K562 (cell line): Measurements from ENCODE around the gene SAMD8. TPM values are rescaled to one million over a fixed set of nuclear protein-coding genes. Genes with fewer than 3 reads are reported as not detected.

Experiments used
- ELF1 ChIP-seq: fragments of 200-800 bp; sonication (Bioruptor generic); IDR thresholded peaks from 2 replicates; pipeline ENCODE4 v1.6.1; 2016; ENCODE audit warnings: missing genetic modification characterization, missing compliant biosample characterization
- GATAD2B ChIP-seq: fragments of 450-650 bp; IDR thresholded peaks from 2 replicates; pipeline ENCODE4 v1.6.1; 2017; ENCODE audit warnings: mild to moderate bottlenecking, borderline replicate concordance
- KDM4B ChIP-seq, 2 experiments: fragments of 450-650 bp in 1 of 2; sonication (generic) in 1 of 2; IDR thresholded peaks; 2 replicates each; pipeline ENCODE4 v1.6.1; 2016 to 2017; ENCODE audit warnings: borderline replicate concordance in 2 of 2, antibody characterized with exemption in 1 of 2, low read depth in 1 of 2, mild to moderate bottlenecking in 1 of 2
- MAFG ChIP-seq: fragments of 450-650 bp; conservative IDR thresholded peaks from 2 replicates; pipeline ENCODE4 v1.6.1; 2016; ENCODE audit warnings: missing genetic modification characterization, missing compliant biosample characterization
- NCOA4 ChIP-seq: fragments of 450-650 bp; IDR thresholded peaks from 2 replicates; pipeline ENCODE4 v1.6.1; 2018; ENCODE audit warnings: mild to moderate bottlenecking; ENCODE audit not compliant: partially characterized antibody
- PHF20 ChIP-seq: fragments of 450-650 bp; IDR thresholded peaks from 2 replicates; pipeline ENCODE4 v1.6.1; 2018; ENCODE audit not compliant: partially characterized antibody
- SRSF3 ChIP-seq: fragments of 200-400 bp; formaldehyde crosslinking; IDR thresholded peaks from 2 replicates; pipeline ENCODE4 v1.6.1; 2016; ENCODE audit warnings: mild to moderate bottlenecking, low read length, moderate library complexity; ENCODE audit not compliant: insufficient read depth
- TAF15 ChIP-seq: fragments of 200-400 bp; formaldehyde crosslinking; IDR thresholded peaks from 2 replicates; pipeline ENCODE4 v1.6.1; 2017; ENCODE audit warnings: mild to moderate bottlenecking, low read depth, low read length, moderate library complexity
- ZNF217 ChIP-seq: sonication (generic); formaldehyde crosslinking; IDR thresholded peaks from 2 replicates; pipeline ENCODE4 v1.8.0; 2022; ENCODE audit warnings: mild to moderate bottlenecking, missing genetic modification reagents
- ZNF282 ChIP-seq: sonication (generic); formaldehyde crosslinking; IDR thresholded peaks from 2 replicates; pipeline ENCODE4 v1.8.1; 2023; ENCODE audit warnings: missing genetic modification reagents
- ZNF324 ChIP-seq: fragments of 250-450 bp; sonication (Bioruptor Pico); IDR thresholded peaks from 2 replicates; pipeline ENCODE4 v1.4.0; 2020; ENCODE audit warnings: mild to moderate bottlenecking
- ZNF354B ChIP-seq: fragments of 250-450 bp; sonication (Bioruptor Pico); IDR thresholded peaks from 2 replicates; pipeline ENCODE4 v1.4.0; 2020
- ZNF384 ChIP-seq: IDR thresholded peaks from 2 replicates; pipeline ENCODE4 v1.6.1; 2012; ENCODE audit warnings: low read depth, low read length, improper control_type of control experiment
- ZNF41 ChIP-seq: fragments of 250-450 bp; sonication (Bioruptor Pico); conservative IDR thresholded peaks from 2 replicates; pipeline ENCODE4 v1.4.0; 2020; ENCODE audit warnings: mild to moderate bottlenecking
- ZNF699 ChIP-seq: fragments of 250-450 bp; sonication (Bioruptor Pico); IDR thresholded peaks from 2 replicates; pipeline ENCODE4 v1.8.0; 2021; ENCODE audit warnings: mild to moderate bottlenecking, moderate library complexity; ENCODE audit not compliant: insufficient replicate concordance
- polyA plus RNA-seq, 8 experiments: library from polyadenylated mRNA; depleted of rRNA in 4 of 8; stranded (reverse) in 5 of 8; unstranded in 3 of 8; fragments of >200 nt; fragmentation: Nextera tagmentation in 2 of 8; fragmentation: Illumina TruSeq in 1 of 8; extraction: Ambion mirVana in 2 of 8; extraction: Trizol in 1 of 8; gene quantifications; 2 replicates each; pipeline versions ENCODE4 v1.2.1 to v1.2.3, GENCODE V29; 2011 to 2014; ENCODE audit warnings: inconsistent platforms in 1 of 8, missing spikeins in 1 of 8
- total RNA-seq, 7 experiments: library from RNA; depleted of rRNA in 6 of 7; stranded (reverse); fragments of >200 nt in 6 of 7; fragmentation: Illumina TruSeq in 2 of 7; extraction: Trizol in 2 of 7; gene quantifications; 2 replicates each; pipeline versions ENCODE4 v1.2.1 to v1.2.3, GENCODE V29; 2011 to 2021; ENCODE audit warnings: low replicate concordance in 1 of 7
- TF ChIP-seq, protein P1 (sequence below), 2 experiments: IDR thresholded peaks in 1 of 2; conservative IDR thresholded peaks in 1 of 2; 2 replicates each; pipeline ENCODE4 v1.6.1; 2016; ENCODE audit warnings: low read depth in 2 of 2, mild to moderate bottlenecking in 1 of 2, missing compliant biosample characterization in 1 of 2, missing genetic modification characterization in 1 of 2, moderate library complexity in 1 of 2
- TF ChIP-seq, protein P2 (sequence below): fragments of 250-450 bp; sonication (Bioruptor Pico); IDR thresholded peaks from 2 replicates; pipeline ENCODE4 v1.5.0; 2020; ENCODE audit warnings: mild to moderate bottlenecking
- TF ChIP-seq, protein P3 (sequence below): sonication (generic); formaldehyde crosslinking; IDR thresholded peaks from 2 replicates; pipeline ENCODE4 v1.8.0; 2022; ENCODE audit warnings: missing genetic modification reagents, mild to moderate bottlenecking, borderline replicate concordance
- TF ChIP-seq, protein P4 (sequence below): sonication (generic); formaldehyde crosslinking; IDR thresholded peaks from 2 replicates; pipeline ENCODE4 v1.8.1; 2023; ENCODE audit warnings: mild to moderate bottlenecking, missing genetic modification reagents

SAMD8 gene
- total and polyA plus RNA-seq, 9 of the 15 experiments (the other 6 are each of a cell fraction or from before 2014, with no cell fraction given), result 2.7 to 16.1 (median 6.2) TPM

DNA sequence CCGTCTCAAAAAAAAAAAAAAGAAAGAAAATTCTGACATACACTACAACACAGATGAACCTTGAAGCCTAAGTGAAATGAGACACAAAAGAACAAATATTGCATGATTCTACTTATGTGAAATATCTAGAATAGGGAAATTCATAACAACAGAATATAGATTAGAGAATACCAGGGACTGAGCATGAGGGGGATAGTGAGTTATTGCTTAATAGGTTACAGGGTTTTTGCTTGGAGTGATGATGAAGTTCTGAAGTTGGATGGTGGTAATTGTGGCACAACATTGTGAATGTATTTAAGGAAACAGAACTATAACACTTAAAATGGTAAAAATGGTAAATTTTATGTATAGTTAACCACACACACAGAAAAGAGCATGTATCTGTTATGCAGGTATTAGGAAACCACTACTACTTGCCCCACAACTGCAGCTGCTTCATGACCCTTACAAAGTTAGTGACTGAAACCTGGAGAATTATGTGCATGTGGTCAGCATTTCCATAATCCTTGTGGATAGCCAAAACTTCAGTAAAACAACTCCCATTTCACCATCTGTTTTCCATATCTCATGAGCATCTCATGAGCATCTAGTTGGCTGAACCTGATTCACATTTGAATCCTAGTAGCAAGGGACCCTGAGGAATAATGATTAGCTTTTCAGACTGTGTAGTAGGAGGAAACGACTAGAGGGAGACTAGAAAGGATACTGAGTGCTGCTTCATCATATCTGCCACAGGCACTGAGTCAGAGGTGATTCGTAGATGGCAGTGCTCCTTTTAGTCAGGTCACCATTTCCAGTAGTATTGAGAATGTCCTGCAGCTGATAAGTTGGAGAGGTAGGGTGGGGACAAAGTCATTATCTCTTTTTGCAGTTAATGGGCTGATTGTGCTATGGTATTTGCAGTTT is 26.3 kb downstream of the SAMD8 start (continued):
- TF ChIP-seq, protein P1, sequence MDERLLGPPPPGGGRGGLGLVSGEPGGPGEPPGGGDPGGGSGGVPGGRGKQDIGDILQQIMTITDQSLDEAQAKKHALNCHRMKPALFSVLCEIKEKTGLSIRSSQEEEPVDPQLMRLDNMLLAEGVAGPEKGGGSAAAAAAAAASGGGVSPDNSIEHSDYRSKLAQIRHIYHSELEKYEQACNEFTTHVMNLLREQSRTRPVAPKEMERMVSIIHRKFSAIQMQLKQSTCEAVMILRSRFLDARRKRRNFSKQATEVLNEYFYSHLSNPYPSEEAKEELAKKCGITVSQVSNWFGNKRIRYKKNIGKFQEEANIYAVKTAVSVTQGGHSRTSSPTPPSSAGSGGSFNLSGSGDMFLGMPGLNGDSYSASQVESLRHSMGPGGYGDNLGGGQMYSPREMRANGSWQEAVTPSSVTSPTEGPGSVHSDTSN (CRISPR knock-in tag; IDR thresholded peaks at IDR 0.05; ENCODE audit: low read depth), result no peak
- TF ChIP-seq, protein P1 (tag; conservative IDR thresholded peaks at IDR 0.05; ENCODE audit: low read depth), result no peak
- TF ChIP-seq ZNF41 (CRISPR knock-in tag) (no peak), ZNF384 (no peak), ELF1 (no peak), GATAD2B (peak; percentile 53; the same call in 1 of the 2 replicates), ZNF699 (no peak), NCOA4 (no peak), ZNF217 (CRISPR knock-in tag) (no peak), MAFG (tag) (peak; percentile 53), ZNF282 (no peak), ZNF324 (no peak), PHF20 (no peak), TAF15 (no peak), KDM4B (IDR thresholded peaks at IDR 0.05; ENCODE audit: borderline replicate concordance in 2 of 2, low read depth in 1 of 2) (no peak), ZNF354B (CRISPR knock-in tag) (no peak), SRSF3 (no peak)
- TF ChIP-seq, protein P2, sequence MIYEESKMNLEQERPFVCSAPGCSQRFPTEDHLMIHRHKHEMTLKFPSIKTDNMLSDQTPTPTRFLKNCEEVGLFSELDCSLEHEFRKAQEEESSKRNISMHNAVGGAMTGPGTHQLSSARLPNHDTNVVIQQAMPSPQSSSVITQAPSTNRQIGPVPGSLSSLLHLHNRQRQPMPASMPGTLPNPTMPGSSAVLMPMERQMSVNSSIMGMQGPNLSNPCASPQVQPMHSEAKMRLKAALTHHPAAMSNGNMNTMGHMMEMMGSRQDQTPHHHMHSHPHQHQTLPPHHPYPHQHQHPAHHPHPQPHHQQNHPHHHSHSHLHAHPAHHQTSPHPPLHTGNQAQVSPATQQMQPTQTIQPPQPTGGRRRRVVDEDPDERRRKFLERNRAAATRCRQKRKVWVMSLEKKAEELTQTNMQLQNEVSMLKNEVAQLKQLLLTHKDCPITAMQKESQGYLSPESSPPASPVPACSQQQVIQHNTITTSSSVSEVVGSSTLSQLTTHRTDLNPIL (CRISPR knock-in tag), result no peak
- TF ChIP-seq, protein P3, sequence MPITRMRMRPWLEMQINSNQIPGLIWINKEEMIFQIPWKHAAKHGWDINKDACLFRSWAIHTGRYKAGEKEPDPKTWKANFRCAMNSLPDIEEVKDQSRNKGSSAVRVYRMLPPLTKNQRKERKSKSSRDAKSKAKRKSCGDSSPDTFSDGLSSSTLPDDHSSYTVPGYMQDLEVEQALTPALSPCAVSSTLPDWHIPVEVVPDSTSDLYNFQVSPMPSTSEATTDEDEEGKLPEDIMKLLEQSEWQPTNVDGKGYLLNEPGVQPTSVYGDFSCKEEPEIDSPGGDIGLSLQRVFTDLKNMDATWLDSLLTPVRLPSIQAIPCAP (CRISPR knock-in tag), result no peak
- TF ChIP-seq, protein P4, sequence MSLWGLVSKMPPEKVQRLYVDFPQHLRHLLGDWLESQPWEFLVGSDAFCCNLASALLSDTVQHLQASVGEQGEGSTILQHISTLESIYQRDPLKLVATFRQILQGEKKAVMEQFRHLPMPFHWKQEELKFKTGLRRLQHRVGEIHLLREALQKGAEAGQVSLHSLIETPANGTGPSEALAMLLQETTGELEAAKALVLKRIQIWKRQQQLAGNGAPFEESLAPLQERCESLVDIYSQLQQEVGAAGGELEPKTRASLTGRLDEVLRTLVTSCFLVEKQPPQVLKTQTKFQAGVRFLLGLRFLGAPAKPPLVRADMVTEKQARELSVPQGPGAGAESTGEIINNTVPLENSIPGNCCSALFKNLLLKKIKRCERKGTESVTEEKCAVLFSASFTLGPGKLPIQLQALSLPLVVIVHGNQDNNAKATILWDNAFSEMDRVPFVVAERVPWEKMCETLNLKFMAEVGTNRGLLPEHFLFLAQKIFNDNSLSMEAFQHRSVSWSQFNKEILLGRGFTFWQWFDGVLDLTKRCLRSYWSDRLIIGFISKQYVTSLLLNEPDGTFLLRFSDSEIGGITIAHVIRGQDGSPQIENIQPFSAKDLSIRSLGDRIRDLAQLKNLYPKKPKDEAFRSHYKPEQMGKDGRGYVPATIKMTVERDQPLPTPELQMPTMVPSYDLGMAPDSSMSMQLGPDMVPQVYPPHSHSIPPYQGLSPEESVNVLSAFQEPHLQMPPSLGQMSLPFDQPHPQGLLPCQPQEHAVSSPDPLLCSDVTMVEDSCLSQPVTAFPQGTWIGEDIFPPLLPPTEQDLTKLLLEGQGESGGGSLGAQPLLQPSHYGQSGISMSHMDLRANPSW (CRISPR knock-in tag), result no peak
